ENCODE measurements around the gene TMUB2. TPM values are rescaled to one million over a fixed set of nuclear protein-coding genes. Genes with fewer than 3 reads are reported as not detected.

TMUB2 gene
- total RNA-seq, 3 donors from 2014 or later (not counting 1 experiment from before 2014, with no cell fraction given) = 40.4 to 48.2 (median 41.0) TPM

GRCh38 chr17:44198721-44199552, 12.2 kb downstream of the TMUB2 start:
- Histone ChIP-seq H3K4me3 (ENCODE audit: low read length) (peak overlapping the region; percentile 65), H3K9me3 (ENCODE audit: control insufficient read depth, insufficient read depth, low read length) (no peaks in the 10 kb centered on the region), H3K27me3 (ENCODE audit: control insufficient read depth, insufficient read depth, low read length) (no peaks in the 10 kb centered on the region), H3K4me1 (ENCODE audit: control insufficient read depth, insufficient read depth, low read length) (peaks cover 32% of the 10 kb centered on the region), H3K36me3 (ENCODE audit: control insufficient read depth, insufficient read depth, low read length) (peaks cover 27% of the 10 kb centered on the region), H3K27ac (ENCODE audit: low read length) (peak overlapping the region; percentile 78)
- intact Hi-C loops (cut with micrococcal nuclease) = no loop called here
- Mint-ChIP-seq H3K27ac (peak overlapping the region; percentile 56 to 84), H3K27me3 (ENCODE audit: low read depth in 2 of 2) (no peaks in the 10 kb centered on the region), H3K4me1 (peaks cover 32 to 49% of the 10 kb centered on the region in 2 donors), H3K36me3 (no peaks in the 10 kb centered on the region), H3K4me3 (peak overlapping the region; percentile 83), H3K9me3 (no peaks in the 10 kb centered on the region)
- TF ChIP-seq, protein P1, sequence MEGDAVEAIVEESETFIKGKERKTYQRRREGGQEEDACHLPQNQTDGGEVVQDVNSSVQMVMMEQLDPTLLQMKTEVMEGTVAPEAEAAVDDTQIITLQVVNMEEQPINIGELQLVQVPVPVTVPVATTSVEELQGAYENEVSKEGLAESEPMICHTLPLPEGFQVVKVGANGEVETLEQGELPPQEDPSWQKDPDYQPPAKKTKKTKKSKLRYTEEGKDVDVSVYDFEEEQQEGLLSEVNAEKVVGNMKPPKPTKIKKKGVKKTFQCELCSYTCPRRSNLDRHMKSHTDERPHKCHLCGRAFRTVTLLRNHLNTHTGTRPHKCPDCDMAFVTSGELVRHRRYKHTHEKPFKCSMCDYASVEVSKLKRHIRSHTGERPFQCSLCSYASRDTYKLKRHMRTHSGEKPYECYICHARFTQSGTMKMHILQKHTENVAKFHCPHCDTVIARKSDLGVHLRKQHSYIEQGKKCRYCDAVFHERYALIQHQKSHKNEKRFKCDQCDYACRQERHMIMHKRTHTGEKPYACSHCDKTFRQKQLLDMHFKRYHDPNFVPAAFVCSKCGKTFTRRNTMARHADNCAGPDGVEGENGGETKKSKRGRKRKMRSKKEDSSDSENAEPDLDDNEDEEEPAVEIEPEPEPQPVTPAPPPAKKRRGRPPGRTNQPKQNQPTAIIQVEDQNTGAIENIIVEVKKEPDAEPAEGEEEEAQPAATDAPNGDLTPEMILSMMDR (IDR thresholded peaks at IDR 0.05) = no peak
- WGBS (ENCODE audit: insufficient coverage) = under 1% methylated on average over 56 of the region's 68 CpGs
- peak; percentile 58 to 73 for DNase-seq
- peak; percentile 21 to 38 (median 29) for ATAC-seq

DNA sequence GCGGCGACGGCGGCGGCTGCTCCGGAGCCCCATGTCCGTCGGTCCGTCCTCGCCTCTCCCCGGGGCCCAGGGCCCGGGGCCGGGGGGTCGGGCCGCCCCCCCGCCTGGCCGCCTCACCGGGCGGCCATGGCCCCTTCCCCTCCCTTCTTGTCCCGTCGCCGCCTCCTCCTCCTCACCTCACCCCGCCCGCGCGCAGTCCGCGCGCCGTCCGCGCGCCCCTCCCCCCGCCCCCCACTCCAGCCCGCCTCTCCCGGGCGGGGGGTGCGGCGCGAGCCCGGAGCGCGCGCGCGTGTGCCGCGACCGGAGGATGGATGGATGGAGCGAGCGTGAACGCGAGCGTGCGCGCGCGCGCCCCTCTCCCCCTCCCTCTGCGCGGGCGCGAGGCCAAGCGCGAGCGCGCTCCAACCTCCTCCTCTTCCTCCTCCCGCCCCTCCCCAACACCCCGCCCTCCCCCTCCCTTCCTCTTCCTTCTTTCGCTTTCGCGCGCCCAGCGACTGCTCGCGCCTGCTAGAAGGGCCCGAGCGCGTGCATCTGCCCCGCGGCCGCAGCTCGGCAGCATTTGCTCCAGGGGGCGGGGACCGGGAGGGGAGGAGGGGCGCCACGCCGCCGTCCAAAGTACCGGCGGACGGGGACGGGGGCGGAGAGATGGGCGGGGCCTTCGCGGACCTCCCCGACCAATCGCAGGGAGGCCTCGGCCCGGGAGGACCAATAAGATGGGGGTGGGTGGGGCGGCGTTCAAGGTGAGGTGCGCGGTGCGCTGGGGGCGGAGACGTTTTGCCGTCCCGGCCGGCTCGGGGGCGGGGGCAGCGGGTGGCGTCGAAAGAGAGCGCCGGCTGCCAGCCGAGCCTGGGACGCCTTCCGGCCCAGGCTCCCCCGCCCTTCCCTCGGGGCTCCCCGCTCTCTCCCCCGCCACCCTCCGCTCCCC, 13.0 kb downstream of the TMUB2 start, which contains the start of gene ATXN7L3:
ATXN7L3 (minus strand) TSS at position 332 of the 925 bp plus-strand sequence. CDS start 1,814 bp downstream, outside the sequence.
- H3K9me3 Mint-ChIP-seq = no peaks in the 10 kb centered on the region
- under 1% methylated on average over 111 of the region's 126 CpGs for WGBS (ENCODE audit: insufficient coverage)
- H3K4me1 ChIP-seq (ENCODE audit: control insufficient read depth, insufficient read depth, low read length) = peaks cover 33% of the 10 kb centered on the region

GRCh38 chr17:44200478-44201155, 13.8 kb downstream of the TMUB2 start:
- peaks cover 34 to 50% of the 10 kb centered on the region in 2 donors for H3K4me1 Mint-ChIP-seq
- peak overlapping the region; percentile 87 to 96 for H3K27ac Mint-ChIP-seq
- H3K4me3 Mint-ChIP-seq = peak overlapping the region; percentile 89
- Histone ChIP-seq H3K4me3 (ENCODE audit: low read length) (peak overlapping the region; percentile 76), H3K36me3 (ENCODE audit: control insufficient read depth, insufficient read depth, low read length) (peaks cover 10% of the 10 kb centered on the region), H3K4me1 (ENCODE audit: control insufficient read depth, insufficient read depth, low read length) (peaks cover 33% of the 10 kb centered on the region), H3K9me3 (ENCODE audit: control insufficient read depth, insufficient read depth, low read length) (no peaks in the 10 kb centered on the region), H3K27me3 (ENCODE audit: control insufficient read depth, insufficient read depth, low read length) (no peaks in the 10 kb centered on the region), H3K27ac (ENCODE audit: low read length) (peak overlapping the region; percentile 90)
- TF ChIP-seq, protein P1 (IDR thresholded peaks at IDR 0.05) = no peak
- intact Hi-C loops (cut with micrococcal nuclease) = loop anchor here (1.0 kb wide), 1 partner anchor 14 kb away; the partner anchor contains the start of gene TMUB2
- no peaks in the 10 kb centered on the region for H3K27me3 Mint-ChIP-seq (ENCODE audit: low read depth in 2 of 2)
- 7% methylated on average over 36 of the region's 36 CpGs for WGBS (ENCODE audit: insufficient coverage)
- ATAC-seq (no peak), DNase-seq (no peak)
- no peaks in the 10 kb centered on the region for H3K36me3 Mint-ChIP-seq
- no peaks in the 10 kb centered on the region for H3K9me3 Mint-ChIP-seq

More for the DNA sequence above, 13.0 kb downstream of the TMUB2 start, which contains the start of gene ATXN7L3:
- Mint-ChIP-seq H3K27me3 (ENCODE audit: low read depth in 2 of 2) (no peaks in the 10 kb centered on the region), H3K4me1 (peaks cover 34 to 52% of the 10 kb centered on the region in 2 donors), H3K4me3 (peak within 1 kb of the TSS; percentile 89), H3K27ac (peak within 1 kb of the TSS; percentile 87 to 96), H3K36me3 (no peaks in the 10 kb centered on the region)
- H3K36me3 ChIP-seq (ENCODE audit: control insufficient read depth, insufficient read depth, low read length) = peaks cover 18% of the 10 kb centered on the region
- no peaks in the 10 kb centered on the region for H3K27me3 ChIP-seq (ENCODE audit: control insufficient read depth, insufficient read depth, low read length)
- no peaks in the 10 kb centered on the region for H3K9me3 ChIP-seq (ENCODE audit: control insufficient read depth, insufficient read depth, low read length)
- peak within 1 kb of the TSS; percentile 90 for H3K27ac ChIP-seq (ENCODE audit: low read length)
- intact Hi-C loops (cut with micrococcal nuclease) = loop anchor here (1.0 kb wide), 1 partner anchor 14 kb away; the partner anchor contains the start of gene TMUB2
- peak; percentile 95 to 99 for DNase-seq
- H3K4me3 ChIP-seq (ENCODE audit: low read length) = peak within 1 kb of the TSS; percentile 76
- ATAC-seq = peak; percentile 83 to 94 (median 84)
- TF ChIP-seq, protein P1 (IDR thresholded peaks at IDR 0.05) = no peak

All from natural killer cell (primary cell).